ENCODE results near the gene CAMK2A.

GRCh38 chr5:150288361-150288760 is 1.2 kb downstream of the CAMK2A start:
- TF ChIP-seq, protein P1, sequence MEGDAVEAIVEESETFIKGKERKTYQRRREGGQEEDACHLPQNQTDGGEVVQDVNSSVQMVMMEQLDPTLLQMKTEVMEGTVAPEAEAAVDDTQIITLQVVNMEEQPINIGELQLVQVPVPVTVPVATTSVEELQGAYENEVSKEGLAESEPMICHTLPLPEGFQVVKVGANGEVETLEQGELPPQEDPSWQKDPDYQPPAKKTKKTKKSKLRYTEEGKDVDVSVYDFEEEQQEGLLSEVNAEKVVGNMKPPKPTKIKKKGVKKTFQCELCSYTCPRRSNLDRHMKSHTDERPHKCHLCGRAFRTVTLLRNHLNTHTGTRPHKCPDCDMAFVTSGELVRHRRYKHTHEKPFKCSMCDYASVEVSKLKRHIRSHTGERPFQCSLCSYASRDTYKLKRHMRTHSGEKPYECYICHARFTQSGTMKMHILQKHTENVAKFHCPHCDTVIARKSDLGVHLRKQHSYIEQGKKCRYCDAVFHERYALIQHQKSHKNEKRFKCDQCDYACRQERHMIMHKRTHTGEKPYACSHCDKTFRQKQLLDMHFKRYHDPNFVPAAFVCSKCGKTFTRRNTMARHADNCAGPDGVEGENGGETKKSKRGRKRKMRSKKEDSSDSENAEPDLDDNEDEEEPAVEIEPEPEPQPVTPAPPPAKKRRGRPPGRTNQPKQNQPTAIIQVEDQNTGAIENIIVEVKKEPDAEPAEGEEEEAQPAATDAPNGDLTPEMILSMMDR (IDR thresholded peaks at IDR 0.05): no peak
- no peak for TF ChIP-seq POLR2A (IDR thresholded peaks at IDR 0.05)
- no peak for TF ChIP-seq POLR2AphosphoS5 (IDR thresholded peaks at IDR 0.05)

All from sigmoid colon (tissue), 4 donors.